Calu3 (cell line): ENCODE results near the gene P2RX6. TPM values are rescaled to one million over a fixed set of nuclear protein-coding genes. Genes with fewer than 3 reads are reported as not detected.

Source experiments
- BruUV-seq: library from RNA; stranded (reverse); fragments of 400-500 nt; replicated peaks from 2 replicates; lab custom pipeline; 2021; lab: Mats Ljungman, UMichigan
- CTCF ChIA-PET: fragments of 300-600 bp; sonication (Branson Sonifier 250); formaldehyde crosslinking; loops from one replicate; lab custom pipeline; 2022; ENCODE audit warnings: antibody characterized with exemption; lab: Charles Lee
- DNase-seq: peaks from one replicate; pipeline ENCODE4 v3.0.0; 2022
- H3K27ac Mint-ChIP-seq: one replicate; pipeline ENCODE4 v1.8.0; 2022; ENCODE audit warnings: mixed read lengths; ENCODE audit not compliant: unreplicated experiment
- H3K27me3 Mint-ChIP-seq: one replicate; pipeline ENCODE4 v1.8.0; 2022; ENCODE audit warnings: mixed read lengths; ENCODE audit not compliant: unreplicated experiment
- H3K36me3 Mint-ChIP-seq: one replicate; pipeline ENCODE4 v1.8.0; 2022; ENCODE audit warnings: mild to moderate bottlenecking, moderate library complexity, mixed read lengths; ENCODE audit not compliant: insufficient read depth, unreplicated experiment
- H3K4me1 Mint-ChIP-seq: one replicate; pipeline ENCODE4 v1.8.0; 2022; ENCODE audit warnings: mild to moderate bottlenecking, low read depth, mixed read lengths; ENCODE audit not compliant: unreplicated experiment
- H3K4me3 Mint-ChIP-seq: one replicate; pipeline ENCODE4 v1.8.0; 2022; ENCODE audit warnings: mild to moderate bottlenecking, low read depth, moderate library complexity, mixed read lengths; ENCODE audit not compliant: unreplicated experiment
- H3K9me3 Mint-ChIP-seq: one replicate; pipeline ENCODE4 v1.8.0; 2022; ENCODE audit warnings: low read depth, mixed read lengths; ENCODE audit not compliant: unreplicated experiment
- intact Hi-C: fragments of 100-400 bp; cut with micrococcal nuclease; formaldehyde crosslinking; loops from one replicate; pipeline ENCODE4 v1.10.0; 2022; ENCODE audit not compliant: unreplicated experiment
- total RNA-seq: library from RNA; stranded (reverse); gene quantifications from 2 replicates; pipeline ENCODE4 v1.2.3, GENCODE V29; 2022
- TF ChIP-seq, protein P1 (sequence below): fragments of 200-600 bp; IDR thresholded peaks from one replicate; pipeline ENCODE4 v1.8.0; 2022; ENCODE audit warnings: antibody characterized with exemption; ENCODE audit not compliant: unreplicated experiment

P2RX6 gene
- total RNA-seq, 1 experiment from 2014 or later: 0.26 TPM

DNA sequence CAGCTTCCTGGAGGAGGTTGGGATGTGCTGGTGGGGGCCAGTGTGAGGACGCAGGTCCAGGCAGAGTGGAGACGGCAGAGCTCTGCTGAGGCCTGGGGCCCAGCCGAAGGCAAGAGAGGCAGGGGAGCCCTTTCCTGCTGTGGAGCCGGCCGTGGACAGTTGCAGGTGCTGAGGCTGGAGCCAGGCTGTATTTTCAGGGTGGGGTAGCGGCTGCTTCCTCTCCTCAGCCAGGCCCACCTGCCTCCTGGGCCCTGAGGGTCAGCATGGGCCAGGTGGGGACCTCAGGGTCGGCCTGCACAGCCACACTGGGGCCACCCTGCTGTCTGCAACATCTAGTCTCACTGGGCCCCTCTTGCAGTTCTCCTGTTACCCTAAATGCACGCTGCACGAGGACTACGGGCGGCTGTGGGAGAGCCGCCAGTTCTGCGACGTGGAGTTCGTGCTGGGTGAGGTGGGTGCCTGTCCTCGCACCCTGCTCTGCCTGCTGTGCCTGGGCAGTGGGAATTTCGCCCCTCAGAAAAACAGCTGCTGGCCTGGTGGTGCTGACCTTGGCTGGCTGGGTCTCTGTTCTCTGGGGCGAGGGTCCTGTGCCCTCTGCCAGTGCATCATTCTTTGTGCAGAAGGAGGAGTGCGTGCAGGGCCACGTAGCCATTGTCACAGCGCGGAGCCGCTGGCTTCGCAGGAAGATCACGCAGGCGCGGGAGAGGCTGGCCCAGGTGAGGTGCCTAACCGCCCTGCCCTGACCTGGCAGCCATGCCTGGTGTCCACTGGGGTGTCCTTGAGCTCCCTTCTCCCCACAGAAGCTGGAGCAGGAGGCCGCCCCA is 21.4 kb upstream of the P2RX6 start:
- H3K36me3 Mint-ChIP-seq: peaks cover 46% of the 10 kb centered on the region
- no peak for DNase-seq
- TF ChIP-seq, protein P1, sequence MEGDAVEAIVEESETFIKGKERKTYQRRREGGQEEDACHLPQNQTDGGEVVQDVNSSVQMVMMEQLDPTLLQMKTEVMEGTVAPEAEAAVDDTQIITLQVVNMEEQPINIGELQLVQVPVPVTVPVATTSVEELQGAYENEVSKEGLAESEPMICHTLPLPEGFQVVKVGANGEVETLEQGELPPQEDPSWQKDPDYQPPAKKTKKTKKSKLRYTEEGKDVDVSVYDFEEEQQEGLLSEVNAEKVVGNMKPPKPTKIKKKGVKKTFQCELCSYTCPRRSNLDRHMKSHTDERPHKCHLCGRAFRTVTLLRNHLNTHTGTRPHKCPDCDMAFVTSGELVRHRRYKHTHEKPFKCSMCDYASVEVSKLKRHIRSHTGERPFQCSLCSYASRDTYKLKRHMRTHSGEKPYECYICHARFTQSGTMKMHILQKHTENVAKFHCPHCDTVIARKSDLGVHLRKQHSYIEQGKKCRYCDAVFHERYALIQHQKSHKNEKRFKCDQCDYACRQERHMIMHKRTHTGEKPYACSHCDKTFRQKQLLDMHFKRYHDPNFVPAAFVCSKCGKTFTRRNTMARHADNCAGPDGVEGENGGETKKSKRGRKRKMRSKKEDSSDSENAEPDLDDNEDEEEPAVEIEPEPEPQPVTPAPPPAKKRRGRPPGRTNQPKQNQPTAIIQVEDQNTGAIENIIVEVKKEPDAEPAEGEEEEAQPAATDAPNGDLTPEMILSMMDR: no peak
- intact Hi-C loops: no loop called here
- no TSS peak for BruUV-seq
- CTCF ChIA-PET: no interaction called here
- no peaks in the 10 kb centered on the region for H3K4me1 Mint-ChIP-seq
- H3K4me3 Mint-ChIP-seq: no peak overlapping the region
- no peaks in the 10 kb centered on the region for H3K9me3 Mint-ChIP-seq
- H3K27me3 Mint-ChIP-seq: no peaks in the 10 kb centered on the region
- H3K27ac Mint-ChIP-seq: no peak overlapping the region

DNA sequence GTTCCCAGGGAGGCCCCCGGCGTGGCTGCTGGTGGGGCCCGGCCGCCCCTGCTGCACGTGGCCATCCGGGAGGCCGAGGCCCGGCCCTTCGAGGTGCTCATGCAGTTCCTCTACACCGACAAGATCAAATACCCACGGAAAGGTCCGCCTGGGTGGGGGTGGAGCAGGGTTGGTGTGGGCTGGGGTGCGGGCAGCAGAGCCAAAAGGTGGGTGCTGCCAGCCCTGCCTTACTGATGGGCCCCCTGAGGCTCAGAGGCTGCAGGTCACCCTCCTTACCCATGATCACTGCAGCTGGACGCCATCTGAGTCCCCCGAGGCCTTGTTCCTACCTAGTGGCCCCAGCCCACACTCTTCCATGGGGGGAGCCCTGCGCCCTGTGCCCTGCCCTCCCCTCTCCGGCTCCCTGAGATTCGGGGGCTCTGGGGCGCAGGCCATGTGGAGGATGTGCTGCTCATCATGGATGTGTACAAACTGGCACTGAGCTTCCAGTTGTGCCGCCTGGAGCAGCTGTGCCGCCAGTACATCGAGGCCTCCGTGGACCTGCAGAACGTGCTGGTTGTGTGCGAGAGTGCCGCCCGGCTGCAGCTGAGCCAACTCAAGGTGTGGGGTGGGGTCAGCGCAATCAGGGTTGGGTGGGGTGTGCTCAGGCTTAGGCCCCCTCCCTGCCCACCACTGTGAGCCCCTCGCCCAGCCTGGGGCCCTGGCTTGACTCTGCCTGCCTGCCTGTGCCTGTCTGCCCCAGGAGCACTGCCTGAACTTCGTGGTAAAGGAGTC is 20.6 kb upstream of the P2RX6 start:
- TF ChIP-seq, protein P1: no peak
- H3K4me1 Mint-ChIP-seq: no peaks in the 10 kb centered on the region
- H3K9me3 Mint-ChIP-seq: no peaks in the 10 kb centered on the region
- BruUV-seq: no TSS peak
- no peak for DNase-seq
- intact Hi-C loops: no loop called here
- no peak overlapping the region for H3K27ac Mint-ChIP-seq
- no peak overlapping the region for H3K4me3 Mint-ChIP-seq
- CTCF ChIA-PET: no interaction called here
- peaks cover 54% of the 10 kb centered on the region for H3K36me3 Mint-ChIP-seq
- no peaks in the 10 kb centered on the region for H3K27me3 Mint-ChIP-seq

DNA sequence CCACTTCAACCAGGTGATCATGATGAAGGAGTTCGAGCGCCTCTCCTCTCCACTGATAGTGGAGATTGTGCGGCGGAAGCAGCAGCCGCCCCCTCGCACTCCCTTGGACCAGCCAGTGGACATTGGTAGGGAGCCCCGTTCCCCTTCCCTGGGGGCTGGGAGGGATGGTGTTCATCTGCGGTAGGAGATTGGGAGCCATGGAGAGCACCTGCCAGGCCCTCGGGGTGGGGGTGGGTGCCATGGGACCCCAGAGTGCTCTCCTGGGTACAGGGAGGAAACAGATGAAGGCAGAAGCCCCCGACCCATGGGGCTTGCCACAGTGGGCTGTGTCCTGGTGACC is 20.1 kb upstream of the P2RX6 start:
- intact Hi-C loops: no loop called here
- no peaks in the 10 kb centered on the region for H3K4me1 Mint-ChIP-seq

DNA sequence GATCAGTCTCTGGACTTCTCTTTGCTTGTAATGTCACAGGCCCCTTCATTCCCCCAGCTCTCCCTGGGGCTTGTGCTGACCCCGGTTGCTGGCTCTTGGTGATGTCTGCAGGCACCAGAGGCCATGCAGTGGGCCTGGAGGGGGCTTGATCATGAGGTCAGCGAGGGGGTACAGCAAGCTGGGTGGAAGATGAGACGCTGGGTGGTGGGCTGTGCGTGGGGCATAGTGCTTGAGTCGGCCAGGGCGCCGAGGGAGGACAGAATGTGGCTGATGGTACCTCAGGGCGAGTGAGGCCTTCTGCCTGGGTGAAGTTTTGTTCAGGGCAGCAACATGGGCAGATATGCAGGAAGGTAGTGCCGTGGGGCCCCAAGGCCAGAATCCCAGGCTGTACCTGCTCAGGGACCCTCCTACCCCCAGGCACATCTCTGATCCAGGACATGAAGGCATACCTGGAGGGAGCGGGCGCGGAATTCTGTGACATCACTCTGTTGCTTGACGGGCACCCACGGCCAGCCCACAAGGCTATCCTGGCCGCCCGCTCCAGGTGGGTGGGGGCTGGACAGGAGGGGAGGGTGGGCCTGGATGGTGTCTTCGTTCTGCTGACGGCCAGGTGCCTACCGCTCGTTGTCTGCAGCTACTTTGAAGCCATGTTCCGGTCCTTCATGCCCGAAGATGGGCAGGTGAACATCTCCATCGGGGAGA is 19.5 kb upstream of the P2RX6 start:
- intact Hi-C loops: no loop called here

More for the DNA sequence above, 20.1 kb upstream of the P2RX6 start:
- H3K9me3 Mint-ChIP-seq: no peaks in the 10 kb centered on the region
- H3K27ac Mint-ChIP-seq: no peak overlapping the region
- no peak for DNase-seq
- TF ChIP-seq, protein P1: no peak
- BruUV-seq: no TSS peak
- CTCF ChIA-PET: no interaction called here
- H3K4me3 Mint-ChIP-seq: no peak overlapping the region
- peaks cover 59% of the 10 kb centered on the region for H3K36me3 Mint-ChIP-seq
- no peaks in the 10 kb centered on the region for H3K27me3 Mint-ChIP-seq

More for the DNA sequence above, 19.5 kb upstream of the P2RX6 start:
- CTCF ChIA-PET: interaction anchor here (0.6 kb wide), 1 partner anchor 1071 kb away, joined by 5 read pairs; no protein-coding TSS in a partner anchor
- no TSS peak for BruUV-seq
- Mint-ChIP-seq H3K36me3 (peaks cover 65% of the 10 kb centered on the region), H3K27ac (no peak overlapping the region), H3K9me3 (no peaks in the 10 kb centered on the region), H3K27me3 (no peaks in the 10 kb centered on the region), H3K4me1 (no peaks in the 10 kb centered on the region), H3K4me3 (no peak overlapping the region)
- TF ChIP-seq, protein P1: no peak
- DNase-seq: no peak
